H9 (cell line): ENCODE data around the gene GPM6B. TPM values are rescaled to one million over a fixed set of nuclear protein-coding genes. Genes with fewer than 3 reads are reported as not detected.

Experiments used
- DNase-seq: peaks from one replicate; pipeline ENCODE4 v3.0.0-alpha.2; 2017
- H2AFZ ChIP-seq: one replicate; pipeline ENCODE4 v1.6.1; 2013; ENCODE audit warnings: mild to moderate bottlenecking, low read length, control low read depth, moderate library complexity
- H2AK5ac ChIP-seq: 2 replicates; pipeline ENCODE4 v1.6.1; 2013; ENCODE audit warnings: low read length, control low read depth, mixed read lengths; ENCODE audit not compliant: insufficient read length
- H2BK120ac ChIP-seq: one replicate; pipeline ENCODE4 v1.6.1; 2013; ENCODE audit warnings: low read depth, mild to moderate bottlenecking, low read length, control low read depth, inconsistent platforms; ENCODE audit not compliant: poor library complexity, severe bottlenecking
- H2BK12ac ChIP-seq: 2 replicates; pipeline ENCODE4 v1.6.1; 2013; ENCODE audit warnings: low read length, control low read depth, mixed read lengths, low read depth; ENCODE audit not compliant: insufficient read length
- H2BK15ac ChIP-seq: 2 replicates; pipeline ENCODE4 v1.6.1; 2013; ENCODE audit warnings: low read depth, low read length, control low read depth
- H2BK20ac ChIP-seq: one replicate; pipeline ENCODE4 v1.6.1; 2013; ENCODE audit warnings: low read depth, mild to moderate bottlenecking, low read length, control low read depth, inconsistent platforms; ENCODE audit not compliant: poor library complexity, severe bottlenecking
- H2BK5ac ChIP-seq: 2 replicates; pipeline ENCODE4 v1.6.1; 2013; ENCODE audit warnings: low read length, control low read depth, mixed read lengths; ENCODE audit not compliant: insufficient read length
- H3K14ac ChIP-seq: 2 replicates; pipeline ENCODE4 v1.6.1; 2013; ENCODE audit warnings: low read length, control low read depth; ENCODE audit not compliant: insufficient read depth
- H3K18ac ChIP-seq: 2 replicates; pipeline ENCODE4 v1.6.1; 2013; ENCODE audit warnings: low read depth, mild to moderate bottlenecking, mixed read lengths, low read length, control low read depth; ENCODE audit not compliant: insufficient read length
- H3K23ac ChIP-seq: 2 replicates; pipeline ENCODE4 v1.6.1; 2013; ENCODE audit warnings: low read length, control low read depth, mixed read lengths, low read depth; ENCODE audit not compliant: insufficient read length
- H3K23me2 ChIP-seq: 2 replicates; pipeline ENCODE4 v1.6.1; 2013; ENCODE audit warnings: low read depth, mild to moderate bottlenecking, mixed read lengths, low read length, control low read depth; ENCODE audit not compliant: insufficient read length, poor library complexity, severe bottlenecking
- H3K27ac ChIP-seq: 2 replicates; pipeline ENCODE4 v1.5.1; 2013; ENCODE audit warnings: low read length, control low read depth, mixed read lengths, low read depth; ENCODE audit not compliant: insufficient read length
- H3K27me3 ChIP-seq: 2 replicates; pipeline ENCODE4 v1.6.1; 2013; ENCODE audit warnings: low read length, control low read depth, inconsistent platforms; ENCODE audit not compliant: insufficient read depth
- H3K4ac ChIP-seq: 2 replicates; pipeline ENCODE4 v1.6.1; 2013; ENCODE audit warnings: low read depth, mild to moderate bottlenecking, control low read depth, inconsistent platforms, low read length, moderate library complexity
- H3K4me1 ChIP-seq: 2 replicates; pipeline ENCODE4 v1.6.1; 2013; ENCODE audit warnings: low read length, control low read depth, inconsistent platforms; ENCODE audit not compliant: insufficient read depth
- H3K4me2 ChIP-seq: 2 replicates; pipeline ENCODE4 v1.6.1; 2013; ENCODE audit warnings: low read length, control low read depth, mixed read lengths; ENCODE audit not compliant: insufficient read length, insufficient read depth
- H3K56ac ChIP-seq: 2 replicates; pipeline ENCODE4 v1.6.1; 2013; ENCODE audit warnings: low read depth, mild to moderate bottlenecking, mixed read lengths, low read length, control low read depth; ENCODE audit not compliant: insufficient read length
- H3K79me1 ChIP-seq: 2 replicates; pipeline ENCODE4 v1.6.1; 2013; ENCODE audit warnings: low read depth, mild to moderate bottlenecking, moderate library complexity, low read length, control low read depth, inconsistent platforms; ENCODE audit not compliant: insufficient read depth, poor library complexity, severe bottlenecking
- H3K79me2 ChIP-seq: 2 replicates; pipeline ENCODE4 v1.6.1; 2013; ENCODE audit warnings: low read length, control low read depth, inconsistent platforms; ENCODE audit not compliant: insufficient read depth
- H3K9ac ChIP-seq: 2 replicates; pipeline ENCODE4 v1.6.1; 2013; ENCODE audit warnings: low read length, control low read depth, mixed read lengths; ENCODE audit not compliant: insufficient read length; ENCODE audit errors: extremely low read depth
- H3K9me3 ChIP-seq: one replicate; pipeline ENCODE4 v1.6.1; 2013; ENCODE audit warnings: low read depth, low read length, inconsistent platforms; ENCODE audit not compliant: control insufficient read depth
- H3T11ph ChIP-seq: one replicate; pipeline ENCODE4 v1.6.1; 2013; ENCODE audit warnings: mild to moderate bottlenecking, low read length, control low read depth, inconsistent platforms
- H4K20me1 ChIP-seq: one replicate; pipeline ENCODE4 v1.6.1; 2013; ENCODE audit not compliant: control insufficient read depth, insufficient read length, insufficient read depth
- H4K5ac ChIP-seq: 2 replicates; pipeline ENCODE4 v1.6.1; 2013; ENCODE audit warnings: low read depth, mild to moderate bottlenecking, mixed read lengths, low read length, control low read depth; ENCODE audit not compliant: insufficient read length
- H4K8ac ChIP-seq: replicated peaks from 2 replicates; pipeline ENCODE4 v1.6.1; 2013; ENCODE audit warnings: low read length, control low read depth, mixed read lengths, low read depth; ENCODE audit not compliant: insufficient read length
- H4K91ac ChIP-seq: 2 replicates; pipeline ENCODE4 v1.6.1; 2013; ENCODE audit warnings: low read depth, mild to moderate bottlenecking, moderate library complexity, mixed read lengths, low read length, control low read depth; ENCODE audit not compliant: insufficient read length
- H3K27ac Mint-ChIP-seq, 3 experiments: 2 replicates in 2 of 3; 3 replicates in 1 of 3; pipeline ENCODE4 v1.8.0; 2020 to 2021; ENCODE audit warnings: mixed read lengths in 3 of 3, mild to moderate bottlenecking in 1 of 3, moderate library complexity in 1 of 3
- H3K27me3 Mint-ChIP-seq: 2 replicates; pipeline ENCODE4 v1.8.0; 2021; ENCODE audit warnings: low read depth, mild to moderate bottlenecking, moderate library complexity, mixed read lengths
- H3K36me3 Mint-ChIP-seq, 3 experiments: 2 replicates in 2 of 3; 3 replicates in 1 of 3; pipeline ENCODE4 v1.8.0; 2020 to 2021; ENCODE audit warnings: low read depth in 3 of 3, mixed read lengths in 3 of 3; ENCODE audit not compliant: insufficient read depth in 1 of 3
- H3K4me1 Mint-ChIP-seq, 2 experiments: 2 replicates each; pipeline ENCODE4 v1.8.0; 2020; ENCODE audit warnings: mixed read lengths in 2 of 2
- H3K4me3 Mint-ChIP-seq, 2 experiments: 2 replicates in 1 of 2; 3 replicates in 1 of 2; pipeline ENCODE4 v1.8.0; 2020 to 2021; ENCODE audit warnings: mild to moderate bottlenecking in 2 of 2, mixed read lengths in 2 of 2, moderate library complexity in 1 of 2
- H3K9me3 Mint-ChIP-seq, 2 experiments: 2 replicates in 1 of 2; 3 replicates in 1 of 2; pipeline ENCODE4 v1.8.0; 2020; ENCODE audit warnings: mild to moderate bottlenecking in 2 of 2, mixed read lengths in 2 of 2, moderate library complexity in 1 of 2
- CTCF ChIP-seq: fragments of 200-600 bp; sonication (generic); conservative IDR thresholded peaks from 3 replicates; pipeline ENCODE4 v1.8.0; 2021; ENCODE audit warnings: antibody characterized with exemption, mild to moderate bottlenecking
- WGBS: extraction: QIAGEN DNeasy Blood & Tissue Kit; methylation state at CpG from one replicate; pipeline ENCODE4 v1.1.7; 2013; ENCODE audit warnings: missing lambda C conversion rate, low lambda C conversion rate, mixed read lengths; ENCODE audit not compliant: insufficient read length; ENCODE audit errors: extremely low coverage; 5-methylcytosine and 5-hydroxymethylcytosine counted together
- total RNA-seq: library from RNA; stranded (reverse); gene quantifications from 2 replicates; pipeline ENCODE4 v1.2.1, GENCODE V29; 2021

The GPM6B gene
- total RNA-seq, 1 experiment from 2014 or later, result 73.9 TPM

GRCh38 chrX:13824746-13825145 is 7.9 kb upstream of the GPM6B start:
- Histone ChIP-seq H2BK12ac (no peak overlapping the region), H3K23me2 (no peaks in the 10 kb centered on the region), H2BK15ac (no peak overlapping the region), H4K20me1 (no peaks in the 10 kb centered on the region), H3K23ac (no peak overlapping the region), H3K27me3 (no peaks in the 10 kb centered on the region), H3T11ph (no peak overlapping the region), H3K79me2 (peaks cover 3% of the 10 kb centered on the region; the same call in 1 of the 2 replicates), H3K56ac (no peak overlapping the region), H2BK120ac (no peak overlapping the region), H3K4ac (no peak overlapping the region), H2AK5ac (no peak overlapping the region), H3K14ac (no peak overlapping the region), H2BK20ac (no peak overlapping the region), H2BK5ac (no peak overlapping the region), H3K27ac (no peak overlapping the region), H4K5ac (no peak overlapping the region), H2AFZ (no peak overlapping the region), H3K9me3 (peaks cover 4% of the 10 kb centered on the region), H3K9ac (no peak overlapping the region), H4K91ac (no peak overlapping the region), H3K79me1 (peaks cover 3% of the 10 kb centered on the region), H3K4me2 (no peak overlapping the region), H4K8ac (no peak overlapping the region), H3K18ac (no peak overlapping the region), H3K4me1 (no peaks in the 10 kb centered on the region; the same call in 1 of the 2 replicates)
- DNase-seq, result no peak
- no peak for TF ChIP-seq CTCF
- H3K36me3 Mint-ChIP-seq, result peaks cover 31 to 65% (median 38%) of the 10 kb centered on the region in 3 experiments; a peak in 6 of 7 replicates
- no peaks in the 10 kb centered on the region; the same call in 1 of the 2 replicates for H3K27me3 Mint-ChIP-seq
- H3K4me1 Mint-ChIP-seq, result peaks cover 4 to 5% of the 10 kb centered on the region in 2 experiments; a peak in 3 of 4 replicates
- H3K9me3 Mint-ChIP-seq, result peaks cover 47 to 49% of the 10 kb centered on the region in 2 experiments
- no CpG with 5 or more reads among the region's 6 CpGs for WGBS
- no peak overlapping the region for H3K4me3 Mint-ChIP-seq
- no peak overlapping the region for H3K27ac Mint-ChIP-seq
